Activated CD8-positive, alpha-beta memory T cell treated with anti-CD3 and anti-CD28 coated beads, Interleukin-2, amount 50 U/mL, for 1 hour (primary cell): ENCODE measurements around the gene HSFY1.
"Not testable (repeated sequence)": the region's sequence is repeated elsewhere in the genome, so short reads cannot be mapped to it uniquely, and the experiment has no call there.

Source experiments
- DNase-seq: peaks from one replicate; pipeline ENCODE4 v3.0.0-alpha.2; 2020; ENCODE audit errors: extremely low read depth

The HSFY1 gene, protein sequence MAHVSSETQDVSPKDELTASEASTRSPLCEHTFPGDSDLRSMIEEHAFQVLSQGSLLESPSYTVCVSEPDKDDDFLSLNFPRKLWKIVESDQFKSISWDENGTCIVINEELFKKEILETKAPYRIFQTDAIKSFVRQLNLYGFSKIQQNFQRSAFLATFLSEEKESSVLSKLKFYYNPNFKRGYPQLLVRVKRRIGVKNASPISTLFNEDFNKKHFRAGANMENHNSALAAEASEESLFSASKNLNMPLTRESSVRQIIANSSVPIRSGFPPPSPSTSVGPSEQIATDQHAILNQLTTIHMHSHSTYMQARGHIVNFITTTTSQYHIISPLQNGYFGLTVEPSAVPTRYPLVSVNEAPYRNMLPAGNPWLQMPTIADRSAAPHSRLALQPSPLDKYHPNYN

DNA sequence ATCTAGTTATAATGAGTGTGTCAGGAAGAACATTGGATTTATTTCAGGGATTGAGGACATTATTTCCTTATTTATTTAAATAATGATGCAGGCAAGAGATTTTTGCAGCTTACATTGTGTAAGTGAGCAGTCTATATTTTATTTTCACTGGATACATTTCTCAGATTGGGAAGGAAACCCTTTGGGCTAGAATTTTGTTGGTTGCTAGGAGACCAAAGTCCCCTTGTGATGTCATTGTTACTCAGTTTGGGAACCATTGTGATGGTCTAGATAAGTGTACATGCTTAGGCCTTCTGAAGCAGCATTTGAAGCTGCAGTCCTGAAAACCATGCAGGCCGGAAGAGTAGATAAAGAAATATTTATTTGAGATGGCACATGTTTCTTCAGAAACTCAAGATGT lies at the start of gene HSFY1:
TSS of gene HSFY1 (plus strand) at position 301 of the 400 bp plus-strand sequence. CDS start at position 369, 68 bp downstream.
- not testable (repeated sequence) for DNase-seq

DNA sequence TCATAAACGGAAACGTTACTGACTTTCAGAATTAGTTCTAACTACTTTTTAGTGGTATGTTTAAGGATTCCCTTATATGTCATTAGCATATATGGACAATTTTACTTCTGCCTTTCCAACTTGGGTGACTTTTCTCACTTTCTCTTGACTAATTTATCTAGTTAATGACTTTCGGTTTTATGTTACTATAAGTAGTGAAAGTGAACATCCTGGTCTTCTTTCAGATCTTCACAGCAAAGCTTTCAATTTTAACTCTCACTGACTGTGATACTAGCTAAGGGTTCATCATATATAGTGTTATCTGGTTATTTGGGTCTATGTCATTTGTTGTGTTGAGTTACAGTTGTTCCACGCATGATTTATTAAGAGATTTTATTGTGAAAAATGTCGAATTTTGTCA lies 42.3 kb upstream of the HSFY1 start:
- DNase-seq, result not testable (repeated sequence)

DNA sequence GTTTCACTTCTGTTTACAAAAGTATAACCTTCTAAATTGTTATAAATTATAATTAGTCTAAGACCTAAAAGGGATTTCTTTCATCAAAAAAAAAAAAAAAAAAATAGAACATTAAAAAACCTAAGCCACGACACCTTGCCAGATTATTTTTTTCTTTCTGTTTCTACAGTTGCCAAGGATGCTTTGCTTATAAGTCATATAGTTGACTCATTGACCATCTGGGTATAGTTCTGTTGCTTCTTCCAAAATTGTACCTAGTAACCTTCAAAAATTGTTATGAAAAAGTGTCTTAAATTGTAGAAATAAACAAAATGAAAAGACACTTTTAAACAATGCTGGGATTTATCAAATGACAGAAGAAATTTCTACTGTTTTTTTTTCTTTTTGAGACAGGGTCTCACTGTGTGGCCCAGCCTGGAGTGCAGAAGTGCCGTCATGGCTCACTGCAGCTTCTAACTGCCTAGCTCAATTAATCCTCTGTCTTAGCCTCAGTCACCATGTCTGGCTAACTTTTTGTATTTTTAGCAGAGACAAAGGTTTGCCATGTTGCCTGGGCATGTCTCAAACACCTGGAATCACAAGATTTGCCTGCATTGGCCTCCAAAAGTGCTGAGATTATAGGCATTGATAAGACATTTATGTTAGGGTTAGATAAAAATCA lies 15.4 kb upstream of the HSFY1 start:
- DNase-seq, result not testable (repeated sequence)

DNA sequence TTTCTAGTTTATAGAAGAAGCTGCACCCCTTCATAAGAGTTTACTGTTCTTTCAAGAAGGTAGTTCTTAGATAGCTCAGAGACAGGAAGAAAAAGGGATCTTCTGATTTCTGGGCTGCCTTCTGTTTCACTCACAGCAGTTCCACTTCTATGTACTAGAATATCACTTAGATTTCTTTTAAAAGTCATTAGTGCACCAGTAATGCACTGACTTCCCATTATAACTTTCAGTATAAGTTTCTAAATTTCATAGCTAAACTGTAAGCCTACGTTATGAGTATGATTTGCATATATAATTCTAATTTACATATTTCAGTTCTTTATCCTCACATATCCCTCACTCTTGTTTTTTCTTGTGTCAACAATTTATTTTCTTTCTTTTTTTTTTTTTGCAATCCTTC lies 7.6 kb upstream of the HSFY1 start:
- not testable (repeated sequence) for DNase-seq

DNA sequence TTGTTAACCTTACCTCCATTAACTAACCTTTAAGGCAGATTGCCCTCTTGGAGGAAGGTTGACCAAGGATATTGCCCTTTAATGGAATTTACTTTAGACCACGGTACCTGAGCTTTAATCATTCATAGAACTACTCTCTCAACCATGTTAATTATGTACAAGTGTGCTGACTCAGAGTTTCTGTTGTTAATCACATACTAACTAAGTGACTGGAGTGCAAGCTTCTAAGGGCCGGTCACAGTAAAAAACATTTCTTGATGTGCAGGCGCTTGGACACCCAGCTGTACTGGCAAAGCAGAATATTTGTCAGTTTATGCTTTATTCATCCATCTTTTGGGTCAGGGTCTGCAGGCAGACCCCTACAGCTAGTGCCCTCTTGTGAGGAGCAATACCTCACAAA lies 6.6 kb downstream of the HSFY1 start:
- not testable (repeated sequence) for DNase-seq

DNA sequence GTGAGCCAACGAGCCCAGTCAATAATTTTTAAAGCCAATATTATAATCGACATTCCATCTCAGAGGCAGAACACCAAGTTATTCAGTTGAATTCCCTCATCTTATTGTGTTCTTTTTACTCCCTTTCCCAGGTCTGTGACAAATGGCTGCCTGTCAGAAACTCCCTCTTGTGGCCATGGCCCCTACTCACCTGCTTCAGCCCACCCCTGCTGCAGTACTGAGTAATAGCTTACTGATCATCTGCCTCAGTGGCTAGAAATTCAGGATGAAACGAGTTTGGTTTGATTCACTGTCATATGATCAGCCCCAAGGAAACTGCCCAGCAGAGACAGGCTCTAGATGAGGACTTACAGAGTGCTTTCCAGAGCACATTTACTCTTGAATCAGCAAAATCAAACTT lies 19.4 kb downstream of the HSFY1 start:
- not testable (repeated sequence) for DNase-seq
